ENCODE data around the gene ZNF253.

- TF ChIP-seq POLR2AphosphoS5 (IDR thresholded peaks at IDR 0.05): no peak
- no peak for TF ChIP-seq CTCF (IDR thresholded peaks at IDR 0.05)
- no peak for TF ChIP-seq POLR2A (IDR thresholded peaks at IDR 0.05; ENCODE audit: low read depth)
- no peak for TF ChIP-seq EP300 (IDR thresholded peaks at IDR 0.05)
Measured at GRCh38 chr19:19858751-19859150, 6.9 kb upstream of the ZNF253 start.
